K562 (cell line): ENCODE data around the gene PSORS1C1. TPM values are rescaled to one million over a fixed set of nuclear protein-coding genes. Genes with fewer than 3 reads are reported as not detected.

ENCODE experiments used
- ATAC-seq: fragments of 200-7000 bp; cut with Tn5 transposase; 3 replicates; pipeline ENCODE4 v1.9.1; 2020; ENCODE audit warnings: moderate library complexity
- BruUV-seq: library from RNA; stranded (reverse); fragments of 400-500 nt; replicated peaks from 2 replicates; lab custom pipeline; 2021; lab: Mats Ljungman, UMichigan
- CTCF ChIA-PET: fragments of 300-600 bp; formaldehyde crosslinking; extraction: SDS; loops from one replicate; lab custom pipeline; 2021; ENCODE audit warnings: low intra/inter-chr PET ratio; lab: Yijun Ruan, JAX
- POLR2A ChIA-PET: fragments of 300-600, 350-650 bp; sonication (Branson Sonifier 250); formaldehyde crosslinking; extraction: SDS; loops from one replicate; lab custom pipeline; 2021; ENCODE audit warnings: antibody characterized with exemption, inconsistent platforms; lab: Yijun Ruan, JAX
- DNase-seq, 4 experiments: peaks; one replicate each; pipeline versions ENCODE4 v3.0.0 to v3.0.0-alpha.2; 2011 to 2018; ENCODE audit warnings: low spot score in 3 of 4, mixed read lengths in 3 of 4; ENCODE audit errors: extremely low read depth in 1 of 4
- FAIRE-seq: peaks from 2 replicates; lab custom pipeline; 2011; peaks lifted over from hg19 to GRCh38; lab: Jason Lieb, UNC
- H2AFZ ChIP-seq: 2 replicates; pipeline ENCODE4 v1.6.0; 2011; ENCODE audit warnings: low read depth, low read length, control low read depth, inconsistent platforms
- H3K27ac ChIP-seq: fragments of 200-600 bp; 3 replicates; pipeline ENCODE4 v1.8.0; 2011; ENCODE audit warnings: low read depth, mild to moderate bottlenecking, control low read depth, inconsistent platforms, low read length, moderate library complexity, mixed read lengths; ENCODE audit errors: extremely low read depth
- H3K27me3 ChIP-seq, 2 experiments: fragments of 300-600 bp in 1 of 2; 2 replicates in 1 of 2; 3 replicates in 1 of 2; pipeline versions ENCODE4 v1.6.0 to v1.8.0; 2011; ENCODE audit warnings: inconsistent platforms in 2 of 2, low read length in 2 of 2, mild to moderate bottlenecking in 1 of 2, mixed read lengths in 1 of 2, moderate library complexity in 1 of 2; ENCODE audit not compliant: control insufficient read depth in 2 of 2, insufficient read depth in 2 of 2
- H3K36me3 ChIP-seq: fragments of 300-600 bp; 3 replicates; pipeline ENCODE4 v1.8.0; 2011; ENCODE audit warnings: mild to moderate bottlenecking, low read length, inconsistent platforms; ENCODE audit not compliant: control insufficient read depth, insufficient read depth
- H3K4me1 ChIP-seq, 2 experiments: fragments of 200-600 bp in 1 of 2; replicated peaks in 1 of 2; 2 replicates in 1 of 2; 3 replicates in 1 of 2; pipeline versions ENCODE4 v1.5.1 to v1.8.0; 2011; ENCODE audit warnings: inconsistent platforms in 2 of 2, low read length in 2 of 2, mild to moderate bottlenecking in 1 of 2, mixed read lengths in 1 of 2, moderate library complexity in 1 of 2; ENCODE audit not compliant: control insufficient read depth in 2 of 2, insufficient read depth in 2 of 2
- H3K4me2 ChIP-seq: 2 replicates; pipeline ENCODE4 v1.6.1; 2011; ENCODE audit warnings: low read length, control low read depth, inconsistent platforms, mixed read lengths; ENCODE audit not compliant: insufficient read depth
- H3K4me3 ChIP-seq: fragments of 200-600 bp; sonication (generic), shearing (Covaris generic); 2 replicates; pipeline ENCODE4 v1.5.1; 2016; ENCODE audit warnings: control low read depth, inconsistent platforms
- H3K79me2 ChIP-seq: fragments of 200-600 bp; 3 replicates; pipeline ENCODE4 v1.8.0; 2011; ENCODE audit warnings: low read length, inconsistent platforms; ENCODE audit not compliant: control insufficient read depth, insufficient read depth
- H3K9ac ChIP-seq, 2 experiments: 2 replicates each; pipeline versions ENCODE4 v1.6.0 to v1.6.1; 2011; ENCODE audit warnings: low read depth in 2 of 2, low read length in 2 of 2, control low read depth in 1 of 2, inconsistent platforms in 1 of 2, mild to moderate bottlenecking in 1 of 2, mixed read lengths in 1 of 2; ENCODE audit not compliant: insufficient read depth in 1 of 2
- H3K9me1 ChIP-seq: one replicate; pipeline ENCODE4 v1.6.0; 2011; ENCODE audit warnings: inconsistent platforms, mild to moderate bottlenecking, low read length, moderate library complexity; ENCODE audit not compliant: control insufficient read depth, insufficient read depth
- H3K9me3 ChIP-seq: replicated peaks from 2 replicates; pipeline ENCODE4 v1.5.1; 2011; ENCODE audit warnings: low read depth, low read length, inconsistent platforms; ENCODE audit not compliant: control insufficient read depth, insufficient read depth
- H4K20me1 ChIP-seq: replicated peaks from 2 replicates; pipeline ENCODE4 v1.6.1; 2011; ENCODE audit warnings: low read length, inconsistent platforms, mixed read lengths; ENCODE audit not compliant: control insufficient read depth, insufficient read depth
- BACH1 ChIP-seq: fragments of 200-800 bp; sonication (Bioruptor generic); IDR thresholded peaks from 2 replicates; pipeline ENCODE4 v1.6.1; 2016; ENCODE audit warnings: missing genetic modification characterization, missing compliant biosample characterization
- CBFB ChIP-seq: sonication (generic); formaldehyde crosslinking; IDR thresholded peaks from 2 replicates; pipeline ENCODE4 v1.4.0; 2020; ENCODE audit warnings: mild to moderate bottlenecking, missing genetic modification reagents
- CBX1 ChIP-seq: sonication (generic); IDR thresholded peaks from 2 replicates; pipeline ENCODE4 v1.6.1; 2016; ENCODE audit warnings: antibody characterized with exemption, low read depth, mild to moderate bottlenecking
- EP300 ChIP-seq: IDR thresholded peaks from 2 replicates; pipeline ENCODE4 v1.6.1; 2012; ENCODE audit warnings: low read length, improper control_type of control experiment
- FOSL1 ChIP-seq: fragments of 200-800 bp; sonication (Bioruptor generic); conservative IDR thresholded peaks from 2 replicates; pipeline ENCODE4 v1.6.1; 2016; ENCODE audit warnings: missing genetic modification characterization, missing compliant biosample characterization
- HES1 ChIP-seq: fragments of 450-650 bp; IDR thresholded peaks from 2 replicates; pipeline ENCODE4 v1.6.1; 2016; ENCODE audit warnings: low read depth, mild to moderate bottlenecking, moderate library complexity
- JUNB ChIP-seq: fragments of 450-650 bp; formaldehyde crosslinking; conservative IDR thresholded peaks from 2 replicates; pipeline ENCODE4 v1.4.0; 2020; ENCODE audit warnings: mild to moderate bottlenecking
- KLF16 ChIP-seq: IDR thresholded peaks from 2 replicates; pipeline ENCODE4 v1.6.1; 2016; ENCODE audit warnings: antibody characterized with exemption
- NCOA4 ChIP-seq: fragments of 450-650 bp; IDR thresholded peaks from 2 replicates; pipeline ENCODE4 v1.6.1; 2018; ENCODE audit warnings: mild to moderate bottlenecking; ENCODE audit not compliant: partially characterized antibody
- NCOR1 ChIP-seq: fragments of 450-650 bp; IDR thresholded peaks from 2 replicates; pipeline ENCODE4 v1.6.1; 2016; ENCODE audit warnings: mild to moderate bottlenecking, moderate library complexity
- NFRKB ChIP-seq: fragments of 450-650 bp; IDR thresholded peaks from 2 replicates; pipeline ENCODE4 v1.6.1; 2016; ENCODE audit warnings: low read depth
- PHF20 ChIP-seq: fragments of 450-650 bp; IDR thresholded peaks from 2 replicates; pipeline ENCODE4 v1.6.1; 2018; ENCODE audit not compliant: partially characterized antibody
- RAD21 ChIP-seq, 2 experiments: fragments of 250-450 bp in 1 of 2; fragments of 450-650 bp in 1 of 2; sonication (Bioruptor Pico) in 1 of 2; formaldehyde crosslinking in 1 of 2; IDR thresholded peaks in 1 of 2; conservative IDR thresholded peaks in 1 of 2; 2 replicates each; pipeline versions ENCODE4 v1.4.0 to v1.8.0; 2020 to 2022; ENCODE audit warnings: mild to moderate bottlenecking in 2 of 2, moderate library complexity in 1 of 2
- SPI1 ChIP-seq: IDR thresholded peaks from 2 replicates; pipeline ENCODE4 v1.6.1; 2011; ENCODE audit warnings: low read depth, low read length, control low read depth, borderline replicate concordance
- TGIF2 ChIP-seq: sonication (generic); formaldehyde crosslinking; IDR thresholded peaks from 2 replicates; pipeline ENCODE4 v1.8.1; 2022; ENCODE audit warnings: mild to moderate bottlenecking, missing genetic modification reagents, moderate library complexity
- THAP7 ChIP-seq: fragments of 250-450 bp; sonication (Bioruptor Pico); IDR thresholded peaks from 2 replicates; pipeline ENCODE4 v1.5.0; 2021
- ZBTB8A ChIP-seq: fragments of 450-650 bp; IDR thresholded peaks from 2 replicates; pipeline ENCODE4 v1.6.1; 2018; ENCODE audit warnings: mild to moderate bottlenecking, moderate library complexity; ENCODE audit not compliant: partially characterized antibody
- ZBTB9 ChIP-seq: fragments of 450-650 bp; formaldehyde crosslinking; IDR thresholded peaks from 2 replicates; pipeline ENCODE4 v1.4.0; 2020; ENCODE audit warnings: mild to moderate bottlenecking, moderate library complexity
- ZNF707 ChIP-seq: fragments of 250-450 bp; sonication (Bioruptor Pico); conservative IDR thresholded peaks from 2 replicates; pipeline ENCODE4 v1.8.0; 2022; ENCODE audit warnings: inconsistent platforms, mild to moderate bottlenecking, moderate library complexity
- WGBS: fragments of 100-300 bp; shearing (Covaris generic); methylation state at CpG from one replicate; pipeline ENCODE4 v1.1.6; 2016; ENCODE audit warnings: low coverage, mixed read lengths; ENCODE audit not compliant: insufficient coverage; ENCODE audit errors: missing lambda C conversion rate; 5-methylcytosine and 5-hydroxymethylcytosine counted together
- in situ Hi-C: fragments of 300-500 bp; cut with MboI; formaldehyde crosslinking; loops from 4 replicates; pipeline ENCODE4 v1.15.0; 2018; ENCODE audit warnings: inconsistent platforms, mixed read lengths
- intact Hi-C: fragments of 100-400 bp; cut with micrococcal nuclease; formaldehyde crosslinking; loops from 2 replicates; pipeline ENCODE4 v1.14.2; 2022
- polyA plus RNA-seq, 8 experiments: library from polyadenylated mRNA; depleted of rRNA in 4 of 8; stranded (reverse) in 5 of 8; unstranded in 3 of 8; fragments of >200 nt; fragmentation: Nextera tagmentation in 2 of 8; fragmentation: Illumina TruSeq in 1 of 8; extraction: Ambion mirVana in 2 of 8; extraction: Trizol in 1 of 8; gene quantifications; 2 replicates each; pipeline versions ENCODE4 v1.2.1 to v1.2.3, GENCODE V29; 2011 to 2014; ENCODE audit warnings: inconsistent platforms in 1 of 8, missing spikeins in 1 of 8
- total RNA-seq, 7 experiments: library from RNA; depleted of rRNA in 6 of 7; stranded (reverse); fragments of >200 nt in 6 of 7; fragmentation: Illumina TruSeq in 2 of 7; extraction: Trizol in 2 of 7; gene quantifications; 2 replicates each; pipeline versions ENCODE4 v1.2.1 to v1.2.3, GENCODE V29; 2011 to 2021; ENCODE audit warnings: low replicate concordance in 1 of 7

Gene PSORS1C1
- total and polyA plus RNA-seq, 9 of the 15 experiments (the other 6 are each of a cell fraction or from before 2014, with no cell fraction given), result 0.11 TPM; not detected in 8

- Histone ChIP-seq H4K20me1 (peaks cover 11% of the 10 kb centered on the region; the same call in 1 of the 2 replicates), H3K9me1 (no peaks in the 10 kb centered on the region), H3K27me3 (peaks cover 25 to 65% of the 10 kb centered on the region in 2 experiments; a peak in 4 of 5 replicates), H3K9me3 (no peaks in the 10 kb centered on the region), H3K4me2 (no peak overlapping the region), H3K4me1 (peaks cover 6 to 9% of the 10 kb centered on the region in 2 experiments; a peak in 4 of 5 replicates), H3K79me2 (no peaks in the 10 kb centered on the region), H3K36me3 (no peaks in the 10 kb centered on the region), H3K9ac (no peak overlapping the region), H3K27ac (no peak overlapping the region), H2AFZ (no peak overlapping the region), H3K4me3 (no peak overlapping the region)
- DNase-seq (peak; percentile 76 to 85 (median 82)), ATAC-seq (peak; percentile 82), FAIRE-seq (peak; percentile 94)
- WGBS, result 2% methylated on average over 8 of the region's 8 CpGs
- POLR2A ChIA-PET, result interaction anchor here (0.6 to 1.0 kb wide), 2 partner anchors 20 to 68 kb away, joined by 4 to 5 read pairs; no protein-coding TSS in a partner anchor
- no TSS peak for BruUV-seq
- CTCF ChIA-PET, result interaction anchor here (0.7 to 1.9 kb wide), 7 partner anchors 9 to 300 kb away, joined by 3 to 10 read pairs (median 4); partner anchors contain the start of gene VARS2
- in situ Hi-C loops (no loop called here), intact Hi-C loops (loop anchor here (2.0 kb wide), 1 partner anchor 65 kb away; no protein-coding TSS in a partner anchor)
- TF ChIP-seq ZBTB9 (no peak), NFRKB (no peak), NCOR1 (no peak), ZBTB8A (no peak), ZNF707 (CRISPR knock-in tag) (no peak), RAD21 (CRISPR knock-in tag; conservative IDR thresholded peaks at IDR 0.05 in 1 of 2, IDR thresholded peaks at IDR 0.05 in 1 of 2) (peak; percentile 23 to 56; a peak in 3 of 4 replicates), TGIF2 (CRISPR knock-in tag) (no peak), JUNB (CRISPR knock-in tag) (no peak), CBFB (CRISPR knock-in tag) (no peak), FOSL1 (tag) (no peak), SPI1 (no peak), EP300 (no peak), PHF20 (no peak), KLF16 (peak; percentile 38; the same call in 1 of the 2 replicates), BACH1 (tag) (no peak), THAP7 (CRISPR knock-in tag) (no peak), HES1 (no peak), CBX1 (no peak), NCOA4 (no peak)
Measured at GRCh38 chr6:31128093-31128676, 13.6 kb downstream of the PSORS1C1 start.
